Activated CD4-positive, alpha-beta T cell treated with anti-CD3 and anti-CD28 coated beads, Interleukin-2, Interleukin-4, amounts not matched to agents 100 ng/mL and 50 ng/mL, durations not matched to agents 16 hours and 8 hours (primary cell): ENCODE results near the gene WDCP.
"Not testable (repeated sequence)": the region's sequence is repeated elsewhere in the genome, so short reads cannot be mapped to it uniquely, and the experiment has no call there.

Source experiments
- DNase-seq: peaks from one replicate; pipeline ENCODE4 v3.0.0-alpha.2; 2020; ENCODE audit warnings: low spot score

WDCP gene

GRCh38 chr2:24065341-24065740 is 18.1 kb upstream of the WDCP start:
- no peak for DNase-seq

- DNase-seq: no peak
Measured at GRCh38 chr2:24058564-24059271, 11.5 kb upstream of the WDCP start.

GRCh38 chr2:24055750-24056149 is 8.6 kb upstream of the WDCP start:
- no peak for DNase-seq

- DNase-seq: no peak
Measured at GRCh38 chr2:24054366-24055010, 7.3 kb upstream of the WDCP start.

DNA sequence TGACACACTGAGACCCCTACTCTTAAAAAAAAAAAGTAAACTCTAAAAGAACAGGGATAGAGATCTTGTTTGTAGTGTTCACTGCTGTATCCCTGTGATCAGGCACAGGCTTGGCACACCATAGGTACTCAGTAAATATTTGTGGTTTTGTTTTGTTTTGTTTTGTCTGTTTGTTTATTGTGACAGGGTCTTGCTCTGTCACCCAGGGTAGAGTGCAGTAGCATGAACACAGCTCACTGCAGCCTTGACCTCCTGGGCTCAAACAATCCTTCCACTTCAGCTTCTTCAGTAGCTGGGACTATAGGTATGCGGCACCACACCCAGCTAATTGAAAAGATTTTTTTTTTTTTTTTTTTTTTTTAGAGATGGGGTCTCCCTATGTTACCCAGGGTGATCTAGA is 5.8 kb upstream of the WDCP start:
- no peak for DNase-seq

- no peak for DNase-seq
Measured at GRCh38 chr2:24051833-24052232, 4.6 kb upstream of the WDCP start.

DNA sequence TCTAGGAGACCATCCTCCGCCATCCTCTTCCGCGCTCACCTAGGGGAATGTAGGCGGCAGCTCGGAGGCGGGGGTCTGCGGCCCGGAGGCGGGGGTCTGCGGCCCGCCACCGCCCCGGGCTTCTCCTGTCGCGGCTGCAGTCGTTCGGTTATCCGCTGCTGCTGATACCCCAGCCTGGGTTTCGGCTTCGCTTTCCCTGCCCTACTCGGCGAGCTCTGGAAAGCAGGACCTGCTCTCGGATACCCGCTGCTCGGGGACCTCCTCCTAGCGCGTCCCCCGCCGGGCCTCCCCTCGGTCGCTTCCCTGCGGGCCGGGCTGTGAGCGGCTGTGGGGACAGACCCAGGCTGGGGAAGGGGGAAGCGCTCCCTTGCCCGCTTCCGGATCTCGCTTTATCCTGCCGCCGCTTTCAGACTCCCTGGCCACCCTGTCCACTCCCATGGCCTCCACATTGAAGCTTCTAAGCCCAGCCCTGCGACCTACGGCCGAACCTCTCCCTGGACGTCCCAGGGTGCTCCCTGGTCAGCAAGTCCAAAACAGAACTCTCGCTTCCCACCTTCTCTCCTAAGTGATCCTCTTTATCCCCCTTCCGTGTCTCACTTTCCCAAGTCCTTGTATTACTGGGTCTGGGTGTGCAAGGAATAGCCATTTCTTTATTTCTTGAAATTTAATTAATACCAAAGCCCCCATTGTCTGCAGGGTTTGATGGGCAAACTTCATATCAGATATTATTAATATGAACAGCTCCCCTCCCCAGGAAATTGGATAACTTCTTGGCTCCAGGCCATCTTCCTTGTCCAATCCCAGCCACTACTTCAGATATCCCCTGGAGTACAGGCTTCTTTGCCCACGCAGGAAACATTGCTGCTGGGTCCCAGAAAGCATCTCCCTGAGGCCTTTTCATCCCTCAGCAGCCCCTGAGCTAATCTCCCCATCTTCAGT is 3.1 kb upstream of the WDCP start:
- no peak for DNase-seq

- peak; percentile 47 for DNase-seq
Measured at GRCh38 chr2:24049485-24050021, 2.4 kb upstream of the WDCP start, which contains the start of gene FKBP1B. TSS of gene FKBP1B (plus strand) at chr2:24049741. CDS start at chr2:24049850, 109 bp downstream.

DNA sequence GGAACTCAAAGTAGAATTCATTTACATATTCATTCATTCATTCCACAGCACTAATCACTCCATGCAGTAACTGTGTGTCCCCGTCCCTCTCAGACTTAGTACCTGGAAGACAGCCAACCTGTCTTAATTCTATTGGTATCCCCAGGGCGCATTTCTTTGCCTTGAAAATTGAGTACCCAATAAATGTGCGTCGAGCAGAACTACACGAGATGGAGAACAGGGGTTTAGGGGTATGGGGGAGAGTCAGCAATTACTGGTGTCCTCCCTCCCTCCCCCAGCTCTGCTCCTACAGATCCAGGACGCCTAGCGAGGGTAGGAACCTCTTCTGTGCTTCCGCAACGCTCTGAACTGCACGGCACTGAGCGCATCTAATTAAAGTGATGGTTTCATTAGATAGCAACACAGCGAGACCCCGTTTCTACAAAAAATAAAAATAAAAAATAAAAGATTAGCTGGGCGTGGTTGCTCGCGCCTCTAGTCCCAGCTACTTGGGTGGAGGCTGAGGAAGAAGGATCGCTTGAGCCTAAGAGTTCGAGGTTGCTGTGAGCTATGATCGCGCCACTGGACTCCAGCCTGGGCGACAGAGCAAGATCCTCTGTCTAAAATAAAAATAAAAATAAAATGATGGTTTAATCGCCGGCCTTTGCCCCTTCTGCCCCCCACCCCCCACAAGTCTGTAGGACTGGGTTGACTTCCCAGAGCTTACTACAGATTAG is 1.7 kb upstream of the WDCP start:
- no peak for DNase-seq

- no peak for DNase-seq
Measured at GRCh38 chr2:24047703-24048033, 477 bp upstream of the WDCP start.

DNA sequence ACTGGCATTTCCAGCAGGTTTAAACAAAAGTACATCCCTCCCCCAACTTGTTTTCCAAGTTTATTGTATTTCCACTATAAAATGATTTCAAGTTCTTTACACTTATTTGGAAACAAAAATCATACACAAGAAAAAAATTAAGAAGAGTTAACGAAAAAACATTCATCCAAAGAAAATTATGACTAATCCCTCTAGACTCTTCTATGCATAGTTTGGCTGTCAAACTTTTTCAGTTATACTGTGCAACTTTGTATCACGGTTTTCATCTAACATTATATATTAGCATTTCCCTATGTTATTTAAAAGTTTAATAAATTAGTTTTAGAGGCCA is 627 bp downstream of the WDCP start:
- no peak for DNase-seq

DNA sequence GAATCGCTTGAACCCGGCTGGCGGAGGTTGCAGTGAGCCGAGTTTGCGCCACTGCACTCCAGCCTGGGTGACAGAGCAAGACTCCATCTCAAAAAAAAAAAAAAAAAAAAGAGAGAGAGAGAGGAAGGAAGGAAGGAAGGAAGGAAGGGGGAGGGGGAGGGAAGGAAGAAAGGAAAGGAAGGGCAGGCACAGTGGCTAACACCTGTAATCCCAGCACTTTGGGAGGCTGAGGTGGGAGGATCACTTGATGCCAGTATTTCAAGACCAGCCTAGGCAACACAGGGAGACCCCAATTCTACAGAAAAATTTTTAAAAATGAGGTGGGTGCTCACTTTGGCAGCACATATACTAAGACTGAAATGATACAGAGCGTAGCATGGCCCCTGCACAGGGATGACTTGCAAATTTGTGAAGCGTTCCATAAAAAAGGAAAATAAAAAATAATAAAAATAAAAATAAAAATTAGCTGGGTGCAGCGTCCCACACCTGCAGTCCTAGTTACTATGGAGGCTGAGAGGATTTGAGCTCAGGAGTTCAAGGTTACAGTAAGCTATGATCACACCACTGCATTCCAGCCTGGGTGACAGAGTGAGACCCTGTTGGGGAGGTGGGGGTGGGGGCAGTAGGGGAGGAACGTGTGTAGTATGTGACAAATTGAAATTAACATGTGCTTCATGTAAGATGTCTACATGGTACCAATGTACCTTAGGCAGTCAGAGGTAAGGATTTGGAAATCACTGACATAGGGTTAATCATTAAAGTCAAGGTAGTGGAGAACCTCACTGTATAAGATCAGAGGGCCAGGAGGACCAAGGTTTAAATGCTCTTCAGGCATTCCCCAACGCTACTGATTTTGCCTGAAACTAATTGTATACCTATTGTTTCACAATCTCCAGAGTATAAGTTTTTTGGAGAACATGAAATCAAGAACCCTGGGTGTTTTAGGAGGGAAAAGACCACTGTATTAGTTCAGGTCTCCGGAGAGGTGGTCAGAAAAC is 1.4 kb downstream of the WDCP start:
- DNase-seq: no peak

DNA sequence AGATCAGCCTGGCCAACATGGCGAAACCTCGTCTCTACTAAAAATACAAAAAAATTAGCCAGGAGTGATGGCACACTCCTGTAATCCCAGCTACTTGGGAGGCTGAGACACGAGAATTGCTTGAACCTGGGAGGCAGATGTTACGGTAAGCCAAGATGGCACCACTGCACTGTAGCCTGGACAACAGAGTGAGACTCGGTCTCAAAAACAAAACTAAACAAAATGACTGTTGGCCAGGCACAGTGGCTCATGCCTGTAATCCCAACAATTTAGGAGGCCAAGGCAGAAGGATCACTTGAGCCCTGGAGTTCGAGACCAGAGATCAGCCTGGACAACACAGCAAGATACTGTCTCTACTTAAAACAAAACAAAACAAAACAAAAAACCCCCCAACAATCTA is 4.1 kb downstream of the WDCP start:
- DNase-seq: not testable (repeated sequence)

- no peak for DNase-seq
Measured at GRCh38 chr2:24040511-24040910, 6.7 kb downstream of the WDCP start.

DNA sequence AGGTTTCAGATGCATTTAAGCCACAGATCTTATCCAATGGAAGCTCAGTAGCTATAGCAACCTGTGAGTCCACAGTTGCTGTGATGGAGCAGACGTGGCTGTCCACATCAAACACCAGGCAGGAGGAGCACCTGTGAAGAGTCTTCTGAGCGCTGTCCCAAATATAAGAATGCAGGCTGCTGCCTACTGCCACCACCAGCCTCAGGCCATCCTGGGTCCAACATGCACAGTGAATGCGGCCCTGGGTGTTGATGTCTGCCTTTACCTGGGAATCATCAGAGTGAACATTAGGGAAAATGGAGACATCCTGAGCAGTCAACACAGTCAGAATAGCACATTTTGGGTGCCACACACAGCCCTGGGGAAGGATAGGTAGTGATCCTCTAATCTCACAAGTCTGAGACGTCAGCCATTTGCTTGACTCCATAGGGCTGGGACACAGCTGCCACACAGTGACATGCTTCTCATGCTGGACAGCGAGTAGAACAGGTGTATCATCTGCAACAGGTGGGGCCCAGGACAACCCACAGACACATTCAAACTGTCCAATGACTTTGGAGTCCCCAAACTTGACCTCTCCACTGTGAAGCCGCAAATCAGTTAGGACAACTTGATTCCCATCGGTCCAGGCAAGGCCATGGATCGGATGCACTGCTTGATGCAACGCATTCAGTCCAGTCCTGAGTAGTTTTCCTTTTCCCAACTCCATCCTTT is 8.2 kb downstream of the WDCP start:
- no peak for DNase-seq

GRCh38 chr2:24026233-24026632 is 21.0 kb downstream of the WDCP start:
- no peak for DNase-seq

- no peak for DNase-seq
Measured at GRCh38 chr2:24024996-24025663, 22.1 kb downstream of the WDCP start.

GRCh38 chr2:24024018-24024417 is 23.2 kb downstream of the WDCP start:
- DNase-seq: no peak

DNA sequence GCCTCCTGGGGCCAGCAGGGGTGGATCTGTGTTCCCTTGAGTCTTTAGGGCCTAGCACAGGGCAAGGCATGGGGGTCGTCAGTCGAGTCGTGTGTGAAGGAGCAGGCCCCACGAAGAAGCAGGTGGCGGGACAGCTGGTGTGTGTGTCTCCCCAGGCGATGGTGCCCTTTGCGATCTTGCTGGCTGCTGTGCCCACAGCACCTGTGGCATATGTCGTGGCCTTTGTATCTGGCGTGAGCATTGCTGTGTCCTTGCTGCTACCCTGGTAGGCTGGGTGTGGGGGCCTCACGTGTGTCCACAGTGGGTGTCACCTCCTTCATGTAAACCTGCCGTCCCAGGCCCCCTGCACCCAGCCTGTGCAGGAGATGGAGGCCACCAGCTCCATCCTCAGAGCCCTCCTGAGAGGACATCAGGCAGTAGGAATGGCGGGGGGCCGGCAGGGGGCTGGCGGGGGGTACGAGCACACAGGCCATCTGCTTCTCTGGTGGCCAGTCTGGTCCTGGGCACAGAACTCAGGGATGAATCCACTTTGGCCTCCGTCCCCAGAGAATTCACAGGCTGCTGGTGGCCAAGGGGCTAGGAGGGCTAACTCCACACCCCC is 24.1 kb downstream of the WDCP start:
- no peak for DNase-seq
